GM18868 (cell line): ENCODE data around the gene EPHB2.

ENCODE experiments used
- ATAC-seq: cut with Tn5 transposase; IDR thresholded peaks from one replicate; pipeline ENCODE4 v1.9.1; 2021; ENCODE audit warnings: mild to moderate bottlenecking, moderate library complexity; ENCODE audit not compliant: unreplicated experiment

Gene EPHB2

DNA sequence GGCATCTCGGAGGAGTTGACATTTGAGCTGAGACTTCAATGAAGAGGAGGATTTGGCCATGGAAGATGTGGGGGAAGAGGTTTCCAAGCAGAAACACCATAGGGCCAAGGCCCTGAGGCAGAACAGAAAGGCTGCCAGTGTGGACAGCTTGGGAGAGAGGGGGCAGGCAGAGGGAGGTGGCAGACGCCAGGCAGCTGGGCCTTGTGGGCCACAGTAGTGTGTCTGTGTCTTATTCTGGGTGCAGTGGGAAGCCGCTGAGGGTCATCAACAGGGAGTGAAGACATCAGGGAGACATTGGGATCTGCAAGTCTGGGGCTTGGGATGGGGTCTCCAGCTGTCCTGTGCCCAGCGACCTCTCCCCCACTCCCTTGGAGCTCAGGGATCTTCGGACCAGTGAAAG lies 165.2 kb downstream of the EPHB2 start:
- no peak for ATAC-seq

DNA sequence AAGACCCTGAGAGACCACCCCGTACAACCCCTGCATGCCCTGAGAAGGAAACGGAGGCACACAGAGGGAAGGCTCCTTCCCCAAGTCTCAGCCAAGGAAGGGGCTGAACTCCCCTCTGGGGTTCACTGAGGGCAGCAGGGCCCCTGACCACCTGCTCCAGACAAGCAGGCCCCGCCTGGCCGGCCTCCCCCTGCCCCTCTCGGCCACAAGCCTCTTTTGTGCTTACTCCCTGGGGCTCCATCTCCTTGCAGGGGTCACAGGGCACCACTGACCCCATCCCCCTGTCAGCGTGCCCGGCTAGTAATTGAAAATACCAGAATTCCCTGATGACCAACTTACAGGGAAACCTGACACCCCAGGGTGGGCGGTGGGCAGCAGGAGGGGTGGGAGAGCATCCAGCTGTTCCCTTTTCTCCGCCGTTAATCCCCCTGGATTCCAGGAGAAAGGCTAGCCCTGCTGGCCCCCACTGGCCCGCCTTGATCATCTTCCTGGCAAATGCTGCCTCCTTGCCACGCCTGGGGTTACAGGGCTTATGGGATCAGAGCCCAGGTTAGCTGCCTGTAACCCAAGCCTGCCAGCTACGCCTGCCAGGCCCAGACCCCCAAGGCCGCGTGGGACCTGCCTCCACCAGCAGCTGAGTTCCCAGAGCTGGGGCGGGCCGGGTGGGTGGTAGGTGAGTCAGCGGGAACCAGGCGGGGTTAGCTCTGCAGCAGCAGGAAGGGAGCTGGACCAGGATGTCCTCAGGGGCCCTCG lies 165.9 kb downstream of the EPHB2 start:
- no peak for ATAC-seq

DNA sequence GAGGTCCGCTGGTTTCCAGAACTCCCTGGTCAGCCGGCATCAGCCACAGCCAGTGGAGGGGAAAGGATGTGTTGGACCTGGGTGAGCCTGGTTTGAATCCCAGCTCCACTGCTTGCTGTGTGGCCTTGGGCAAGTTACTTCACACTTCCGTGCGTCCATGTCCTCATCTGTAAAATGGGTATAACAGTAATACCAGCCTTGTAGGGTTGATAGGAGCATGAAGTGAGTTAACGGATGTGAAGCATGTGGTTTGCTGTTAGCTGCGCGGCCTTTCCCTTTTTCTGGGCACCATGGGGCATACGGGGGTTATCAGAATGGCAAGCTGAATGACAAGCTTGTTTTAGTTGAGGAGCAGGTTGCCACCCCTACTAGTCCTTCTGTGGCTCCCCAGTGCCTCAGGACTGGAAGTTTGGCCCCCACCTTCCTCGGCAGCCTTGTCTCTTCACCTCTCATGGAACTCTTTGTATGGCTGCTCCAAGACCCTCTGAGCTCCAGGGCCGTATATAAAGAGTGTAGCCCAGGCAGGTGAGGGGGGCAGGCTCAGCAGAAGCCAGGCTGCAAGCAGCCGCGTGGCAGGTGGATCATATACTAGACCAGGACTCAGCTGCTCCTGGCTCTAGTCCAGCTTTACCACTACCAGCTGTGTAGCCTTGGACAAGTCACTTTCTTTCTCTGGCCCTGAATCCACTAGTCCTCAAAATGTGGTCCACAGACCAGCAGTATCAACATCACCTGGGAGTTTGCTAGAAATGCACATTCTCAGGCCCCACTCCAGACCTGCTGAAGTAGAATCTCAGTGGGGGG lies 166.7 kb downstream of the EPHB2 start:
- no peak for ATAC-seq

DNA sequence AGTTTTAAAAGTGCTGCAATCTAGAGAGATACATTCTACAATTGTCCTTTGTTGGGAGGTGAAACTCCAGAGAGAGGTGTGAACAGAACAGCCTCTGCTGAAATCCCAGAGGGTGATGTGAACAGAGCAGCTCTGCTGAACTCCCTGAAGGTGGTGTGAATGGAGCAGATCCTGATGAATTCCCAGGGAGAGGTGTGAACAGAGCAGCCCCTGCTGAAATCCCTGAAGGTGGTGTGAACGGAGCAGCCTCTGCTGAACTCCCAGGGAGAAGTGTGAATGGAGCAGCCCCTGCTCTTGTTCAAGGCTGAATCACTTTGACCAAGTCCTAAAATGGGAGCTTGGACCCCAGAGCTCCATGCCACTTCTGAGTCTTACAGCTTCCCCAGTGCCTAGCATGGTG lies 167.3 kb downstream of the EPHB2 start:
- no peak for ATAC-seq

DNA sequence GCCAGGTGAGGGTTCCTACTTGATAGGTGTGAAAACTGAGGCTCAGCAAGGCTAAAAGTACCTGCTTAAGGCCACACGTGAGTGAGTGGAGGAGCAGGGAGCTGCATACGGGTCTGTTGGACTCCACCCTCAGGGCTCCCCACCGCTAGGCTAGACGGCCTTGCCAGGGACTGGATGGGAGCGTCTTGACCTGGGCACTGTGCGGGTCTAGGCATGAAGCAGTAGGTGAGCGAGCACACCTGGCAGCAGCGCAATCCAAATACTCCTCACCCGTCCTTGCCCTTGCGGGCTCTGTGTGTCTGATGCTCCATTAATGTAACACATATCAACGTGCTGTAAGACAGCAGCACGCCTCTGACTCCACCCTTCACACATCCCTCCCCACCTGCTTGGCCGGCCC lies 168.0 kb downstream of the EPHB2 start:
- no peak for ATAC-seq

DNA sequence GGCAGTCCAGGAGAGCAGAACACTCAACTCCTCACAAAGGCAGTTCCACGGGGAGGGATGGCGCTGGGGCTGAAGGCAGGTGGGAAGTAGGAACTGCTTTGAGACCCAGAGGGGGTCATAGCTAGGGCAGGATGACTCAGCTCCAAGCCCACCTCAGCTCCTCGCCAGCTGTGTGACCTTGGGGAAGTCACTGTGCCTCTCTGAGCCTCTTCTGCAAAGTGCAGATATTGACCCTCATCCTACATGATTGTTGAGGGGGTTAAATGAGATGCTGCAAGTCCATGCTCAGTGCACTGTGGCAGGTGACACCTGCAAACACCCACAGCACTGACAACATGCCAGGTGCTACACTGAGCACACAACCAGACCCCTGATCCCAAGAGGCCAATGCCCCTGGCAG lies 168.8 kb downstream of the EPHB2 start:
- ATAC-seq: no peak

DNA sequence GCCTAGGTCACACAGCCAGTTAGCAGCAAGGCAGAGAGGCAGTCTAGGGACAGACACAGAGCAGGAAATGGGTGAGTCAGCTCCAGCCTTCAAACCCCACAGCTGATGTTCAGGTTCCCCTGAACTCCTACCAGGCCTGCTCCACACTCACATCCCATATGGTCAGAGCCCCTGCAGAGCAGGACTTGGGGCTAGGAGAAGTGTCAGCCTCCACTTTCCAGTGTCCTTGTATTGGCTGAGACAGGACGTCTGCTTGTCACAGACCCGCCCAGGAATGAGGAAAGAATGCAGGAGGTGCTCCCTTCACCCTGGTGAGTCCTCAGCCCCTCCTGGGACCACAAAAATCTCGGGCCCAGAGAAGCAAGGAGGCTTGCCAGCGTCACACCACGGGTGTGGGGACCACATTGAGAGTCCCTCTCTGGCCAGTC lies 169.5 kb downstream of the EPHB2 start:
- ATAC-seq: no peak

DNA sequence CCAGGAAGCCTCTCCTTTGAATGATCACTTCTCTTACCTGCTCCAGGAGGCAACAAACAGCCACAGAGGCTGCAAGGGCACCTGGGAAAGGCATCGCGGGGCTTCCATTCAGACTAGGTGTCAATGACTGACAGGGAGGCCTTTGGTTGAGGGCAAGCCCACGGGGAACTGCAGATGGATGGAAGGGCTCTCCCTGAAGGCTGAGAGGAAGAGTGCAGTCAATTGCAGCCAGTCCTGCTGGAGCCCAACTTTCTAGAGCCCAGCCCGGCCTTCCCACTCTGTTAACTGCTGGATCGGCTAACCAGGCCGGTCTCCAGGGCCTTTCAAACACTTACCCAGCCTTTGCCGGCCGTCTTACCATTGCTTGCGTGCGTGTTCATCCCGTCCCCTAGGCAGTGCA lies 172.8 kb downstream of the EPHB2 start:
- ATAC-seq: no peak

DNA sequence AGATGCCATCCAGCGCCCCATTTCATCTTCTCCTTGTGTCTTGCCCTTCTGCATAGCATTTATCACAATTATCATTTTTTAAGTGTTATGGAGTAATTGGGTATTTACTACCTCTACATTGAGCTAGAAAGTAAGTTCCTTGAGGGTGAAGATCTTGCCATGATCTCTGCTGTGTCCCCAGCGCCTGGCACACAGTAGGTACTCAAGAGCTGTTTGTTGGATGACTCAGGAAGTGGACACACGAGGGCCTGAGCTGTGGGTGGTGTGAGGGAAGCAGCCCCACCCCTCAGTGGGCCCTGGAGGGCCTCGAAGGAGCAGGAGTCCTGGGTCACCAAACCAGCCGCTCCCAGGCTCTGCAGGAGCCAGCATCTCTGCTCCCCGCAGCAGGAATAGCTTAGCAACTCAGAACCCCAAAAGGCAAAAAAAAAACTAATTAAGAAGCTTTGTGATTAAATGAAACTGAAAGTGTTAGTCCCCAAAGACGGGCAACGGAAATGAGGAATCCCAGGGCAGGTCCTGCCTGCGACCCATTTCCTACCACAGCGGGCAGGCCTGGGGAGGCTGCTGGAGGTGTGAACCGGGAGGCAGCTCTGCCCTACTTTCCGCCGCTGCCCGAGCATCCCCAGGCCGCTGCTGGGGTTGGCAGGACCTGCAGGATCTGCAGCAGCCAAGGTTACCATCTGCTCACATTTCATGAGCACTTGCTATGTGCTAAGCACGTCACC lies 174.3 kb downstream of the EPHB2 start:
- no peak for ATAC-seq

DNA sequence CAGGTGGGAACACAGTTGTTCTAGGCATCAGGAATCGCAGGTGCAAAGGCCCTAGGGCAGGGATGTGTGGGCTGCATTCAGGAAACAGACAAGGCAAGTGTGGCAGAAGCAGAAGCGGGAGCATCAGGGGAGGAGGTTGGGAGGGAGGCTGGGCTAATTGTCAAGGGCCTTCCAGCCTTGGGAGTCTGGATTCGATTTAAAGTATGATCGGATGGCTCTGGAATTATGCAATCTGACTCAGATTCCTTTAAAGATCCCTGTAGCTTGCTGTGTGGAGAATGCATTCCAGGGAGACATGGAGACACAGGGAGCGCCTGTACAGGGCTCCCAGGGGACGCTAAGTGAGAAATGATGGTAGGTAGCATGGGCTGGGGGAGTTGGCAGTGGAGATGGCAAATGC lies 175.6 kb downstream of the EPHB2 start:
- no peak for ATAC-seq

DNA sequence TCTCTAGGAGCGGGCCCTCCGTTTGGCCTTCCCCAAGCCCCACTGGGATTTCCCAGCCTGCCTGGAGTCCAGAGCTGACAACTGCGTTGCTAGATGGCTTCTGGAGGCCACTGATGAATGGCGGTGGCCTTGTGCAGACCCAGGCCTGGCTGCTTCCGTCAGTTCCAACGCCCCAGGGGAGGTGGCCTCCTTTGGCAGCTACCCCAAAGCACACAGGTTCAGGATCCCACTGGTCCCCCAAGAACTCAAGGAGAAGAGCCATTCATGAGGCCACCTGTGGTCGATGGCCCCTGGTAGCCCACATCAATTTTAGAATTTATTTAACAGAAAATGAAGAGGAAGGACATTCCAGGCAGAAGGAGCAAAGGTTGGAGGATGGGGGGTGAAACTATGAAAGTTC lies 176.9 kb downstream of the EPHB2 start:
- no peak for ATAC-seq

DNA sequence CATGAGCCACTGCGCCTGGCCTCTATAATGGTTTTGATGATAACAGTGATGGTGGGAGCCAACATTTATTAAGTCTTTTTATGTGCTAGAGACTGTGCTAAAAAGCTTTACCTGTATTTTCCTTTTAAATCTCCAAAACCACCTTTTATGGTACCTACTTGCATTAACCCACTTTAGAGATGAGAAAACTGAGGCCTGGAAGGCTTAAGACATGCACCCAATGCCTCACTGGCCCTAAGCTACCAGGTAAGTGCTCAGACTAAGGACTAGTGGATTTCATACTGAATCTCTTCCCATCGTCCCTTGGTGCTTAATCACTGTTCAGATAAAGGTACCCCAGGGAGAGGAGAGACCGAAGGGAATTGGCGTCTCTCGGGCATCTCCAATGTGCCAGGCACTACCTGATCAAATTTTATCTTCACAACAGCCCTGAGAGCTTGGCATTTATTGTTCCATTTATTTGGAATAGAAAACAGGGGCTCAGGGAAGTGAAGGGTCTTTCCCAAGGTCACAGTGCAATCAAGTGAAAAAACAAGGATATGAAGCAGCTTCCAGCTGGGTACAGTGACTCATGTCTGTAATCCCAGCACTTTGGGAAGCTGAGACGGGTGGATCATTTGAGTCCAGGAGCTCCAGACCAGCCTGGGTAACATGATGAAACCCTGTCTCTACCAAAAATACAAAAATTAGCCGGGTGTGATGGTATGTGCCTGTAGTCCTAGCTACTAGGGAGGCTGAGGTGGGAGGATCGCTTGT lies 177.9 kb downstream of the EPHB2 start:
- ATAC-seq: no peak

DNA sequence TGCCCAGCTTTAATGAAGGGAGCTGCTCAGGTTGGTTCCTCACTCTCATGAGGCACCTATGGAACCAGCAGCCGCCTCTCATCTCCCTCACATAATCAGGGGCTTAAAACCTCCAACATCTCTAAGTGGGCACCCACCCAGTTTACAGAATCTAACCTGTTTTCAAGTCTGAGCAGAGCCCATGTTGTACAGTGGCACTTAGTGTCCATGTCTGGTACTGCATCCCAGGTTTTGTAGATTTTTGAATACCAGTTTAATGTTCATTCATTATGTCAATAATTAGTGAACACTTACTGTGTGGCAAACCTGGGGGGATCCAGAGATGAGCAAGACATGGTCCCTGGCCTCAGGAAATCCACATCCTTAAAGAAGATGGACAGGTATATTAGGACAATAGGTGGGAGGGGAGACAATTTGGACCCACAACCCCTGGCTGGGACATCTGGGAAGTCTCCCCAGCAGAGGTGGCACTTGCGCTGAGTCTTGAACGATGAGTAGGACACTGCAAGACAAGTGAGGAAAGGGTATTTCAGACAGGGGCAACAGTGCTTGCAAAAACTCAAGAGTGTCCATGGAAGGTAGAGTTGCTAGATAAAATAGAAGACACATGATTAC lies 178.7 kb downstream of the EPHB2 start:
- no peak for ATAC-seq

DNA sequence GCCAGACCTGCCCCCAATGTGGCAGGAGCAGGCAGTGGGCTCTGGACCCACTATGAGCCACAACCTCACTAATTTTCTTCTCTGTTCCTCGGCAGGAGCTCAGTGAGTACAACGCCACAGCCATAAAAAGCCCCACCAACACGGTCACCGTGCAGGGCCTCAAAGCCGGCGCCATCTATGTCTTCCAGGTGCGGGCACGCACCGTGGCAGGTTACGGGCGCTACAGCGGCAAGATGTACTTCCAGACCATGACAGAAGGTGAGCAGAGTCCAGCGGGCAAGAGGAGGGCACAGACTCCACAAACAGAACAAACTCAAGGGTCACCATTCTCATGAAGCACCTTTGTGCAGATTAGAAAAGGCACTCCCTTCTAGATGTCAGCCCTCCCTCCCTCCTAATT lies 182.2 kb downstream of the EPHB2 start:
- ATAC-seq: no peak

DNA sequence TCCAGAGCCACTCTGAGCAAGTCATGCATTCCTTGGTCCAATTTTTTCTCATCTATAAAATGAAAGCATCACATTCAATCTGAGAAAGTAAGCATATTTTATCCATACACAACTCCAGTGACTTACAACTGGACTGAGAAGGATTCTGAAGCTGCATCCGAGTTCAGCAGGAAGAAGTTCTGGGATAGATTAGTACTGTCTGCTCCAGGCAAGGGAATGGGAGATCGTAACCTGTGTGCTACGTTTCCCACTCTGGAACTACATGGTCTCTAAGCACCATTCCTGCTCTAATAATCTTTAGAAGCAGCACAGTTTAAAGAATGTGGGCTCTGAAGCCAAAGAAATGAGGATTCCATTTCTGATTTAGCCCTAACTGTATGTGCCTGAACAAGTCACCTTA lies 182.7 kb downstream of the EPHB2 start:
- no peak for ATAC-seq

DNA sequence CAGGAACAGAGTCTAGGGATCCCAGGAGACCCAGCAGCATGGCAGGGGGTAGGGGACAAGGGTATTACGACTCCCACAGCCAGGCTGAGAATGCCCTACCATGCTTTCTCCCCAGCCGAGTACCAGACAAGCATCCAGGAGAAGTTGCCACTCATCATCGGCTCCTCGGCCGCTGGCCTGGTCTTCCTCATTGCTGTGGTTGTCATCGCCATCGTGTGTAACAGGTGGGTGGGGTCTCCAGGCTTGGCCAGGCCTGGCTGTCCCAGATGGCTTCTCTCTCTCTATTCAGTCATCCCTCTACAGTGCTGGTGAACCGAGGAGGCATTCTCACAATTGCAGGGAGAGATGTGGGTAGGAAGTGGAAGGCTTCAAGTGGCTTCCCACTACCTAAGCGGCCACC lies 184.7 kb downstream of the EPHB2 start:
- no peak for ATAC-seq

DNA sequence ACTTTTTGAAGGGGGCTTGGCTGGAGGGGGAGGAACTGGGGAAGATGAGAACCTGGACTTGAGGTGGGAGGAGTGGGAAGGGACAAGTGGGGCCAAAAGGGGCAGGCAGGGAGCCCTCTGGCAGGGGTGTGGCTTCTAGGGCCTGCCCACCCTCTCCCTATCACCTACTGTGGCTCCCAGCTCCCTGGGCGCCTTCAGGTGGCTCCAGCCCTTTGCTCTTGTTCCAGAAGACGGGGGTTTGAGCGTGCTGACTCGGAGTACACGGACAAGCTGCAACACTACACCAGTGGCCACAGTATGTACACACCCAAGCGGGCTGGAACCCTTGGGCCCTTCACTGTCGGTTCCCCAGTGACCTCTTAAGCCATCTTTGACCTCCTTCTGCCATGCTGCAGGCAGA lies 185.5 kb downstream of the EPHB2 start:
- no peak for ATAC-seq

DNA sequence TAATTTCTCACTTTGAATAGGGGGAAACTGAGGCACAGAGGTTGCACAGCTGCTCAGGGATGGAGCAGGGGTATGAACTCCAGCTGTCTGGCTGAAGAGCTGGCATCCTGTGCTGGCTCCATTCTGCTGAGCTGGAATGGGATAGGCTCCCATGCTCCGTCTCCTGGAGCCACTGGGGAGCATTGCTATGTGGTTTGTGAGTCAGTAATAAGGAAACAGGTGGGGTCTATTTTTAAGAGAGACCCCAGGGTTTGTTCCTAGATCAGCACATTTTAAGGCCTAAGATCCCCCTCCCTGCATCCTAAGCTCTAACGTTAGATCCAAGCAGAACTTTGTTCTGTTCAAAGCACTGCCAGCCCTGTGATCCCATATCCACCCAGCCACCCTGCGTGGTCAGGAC lies 189.8 kb downstream of the EPHB2 start:
- no peak for ATAC-seq

DNA sequence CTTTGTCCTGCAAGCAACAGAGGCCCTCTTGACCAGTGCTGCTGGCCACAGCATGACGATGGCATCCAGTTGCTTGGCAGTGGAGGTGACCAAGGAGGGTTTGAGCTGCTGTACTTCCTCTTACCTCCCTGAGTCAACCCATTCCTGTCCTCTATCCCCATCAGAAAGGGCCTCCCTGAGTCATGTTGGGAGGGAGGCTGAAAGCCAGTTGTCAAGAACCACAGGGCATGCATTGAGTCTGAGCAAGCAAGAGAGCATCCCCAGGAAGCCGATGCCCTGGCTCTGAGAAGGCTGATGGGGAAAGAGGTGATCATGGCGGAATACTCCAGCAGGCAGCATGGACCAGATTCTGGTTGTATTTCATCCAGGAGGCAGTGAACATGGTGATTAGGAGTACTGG lies 192.5 kb downstream of the EPHB2 start:
- no peak for ATAC-seq

DNA sequence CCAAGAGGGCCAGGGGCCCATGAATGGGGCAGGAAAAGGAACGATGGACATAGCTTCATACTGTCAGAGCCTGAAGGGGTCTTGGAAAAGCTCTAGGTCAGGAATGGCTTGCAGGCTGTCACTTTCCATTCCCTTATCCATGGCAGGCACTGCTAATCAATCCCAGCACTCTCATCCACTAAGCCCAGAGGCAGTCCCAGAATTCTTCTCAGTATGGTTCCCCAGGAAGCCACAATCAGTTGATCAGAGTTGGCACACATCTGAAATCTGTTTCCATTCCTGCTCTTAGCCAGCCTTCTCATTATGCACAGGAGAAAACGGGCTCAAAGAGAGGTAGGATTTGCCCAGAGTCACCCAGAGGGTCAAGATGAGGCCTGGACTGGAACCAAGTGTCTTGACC lies 196.3 kb downstream of the EPHB2 start:
- no peak for ATAC-seq

DNA sequence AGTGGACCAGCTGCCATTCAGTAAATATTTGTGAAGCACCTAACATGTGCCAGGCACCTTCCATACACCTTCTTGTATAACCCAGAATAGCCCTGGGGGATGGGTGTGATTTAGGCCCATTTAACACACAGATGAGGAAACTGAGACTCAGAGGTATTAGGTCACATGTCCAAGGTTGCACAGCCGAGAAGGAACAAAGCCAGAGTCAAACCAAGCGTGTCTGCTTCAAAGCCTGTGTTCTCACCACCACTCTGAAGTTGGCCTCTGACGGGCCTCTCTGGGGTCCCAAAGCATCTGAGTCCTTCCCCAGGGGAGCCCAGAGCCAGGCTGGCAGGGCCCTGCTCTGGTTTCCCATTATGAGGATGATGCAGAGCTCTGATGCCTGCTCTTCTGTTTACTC lies 196.9 kb downstream of the EPHB2 start:
- no peak for ATAC-seq
